ENCODE measurements around the gene TMC8.

DNA sequence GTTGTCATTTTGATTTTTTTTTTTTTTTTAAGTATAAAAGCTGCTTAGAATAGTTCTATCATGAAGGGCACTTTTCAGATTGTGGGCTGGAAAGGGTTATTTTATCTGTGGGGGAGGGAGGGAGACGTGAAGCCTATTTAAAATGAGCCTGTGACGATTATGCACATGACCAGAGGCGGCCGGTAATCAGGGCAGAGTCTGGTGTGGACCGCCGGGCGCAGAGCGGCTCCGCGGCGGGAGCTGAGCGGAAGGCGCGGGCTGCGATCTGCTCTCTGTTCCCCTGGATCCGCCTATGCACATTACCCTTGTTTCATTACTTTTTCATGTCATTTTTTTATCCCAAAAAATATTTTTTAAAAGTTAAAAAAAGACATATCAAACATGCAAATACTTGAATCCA is 25.5 kb upstream of the TMC8 start:
- TF ChIP-seq, protein P1, sequence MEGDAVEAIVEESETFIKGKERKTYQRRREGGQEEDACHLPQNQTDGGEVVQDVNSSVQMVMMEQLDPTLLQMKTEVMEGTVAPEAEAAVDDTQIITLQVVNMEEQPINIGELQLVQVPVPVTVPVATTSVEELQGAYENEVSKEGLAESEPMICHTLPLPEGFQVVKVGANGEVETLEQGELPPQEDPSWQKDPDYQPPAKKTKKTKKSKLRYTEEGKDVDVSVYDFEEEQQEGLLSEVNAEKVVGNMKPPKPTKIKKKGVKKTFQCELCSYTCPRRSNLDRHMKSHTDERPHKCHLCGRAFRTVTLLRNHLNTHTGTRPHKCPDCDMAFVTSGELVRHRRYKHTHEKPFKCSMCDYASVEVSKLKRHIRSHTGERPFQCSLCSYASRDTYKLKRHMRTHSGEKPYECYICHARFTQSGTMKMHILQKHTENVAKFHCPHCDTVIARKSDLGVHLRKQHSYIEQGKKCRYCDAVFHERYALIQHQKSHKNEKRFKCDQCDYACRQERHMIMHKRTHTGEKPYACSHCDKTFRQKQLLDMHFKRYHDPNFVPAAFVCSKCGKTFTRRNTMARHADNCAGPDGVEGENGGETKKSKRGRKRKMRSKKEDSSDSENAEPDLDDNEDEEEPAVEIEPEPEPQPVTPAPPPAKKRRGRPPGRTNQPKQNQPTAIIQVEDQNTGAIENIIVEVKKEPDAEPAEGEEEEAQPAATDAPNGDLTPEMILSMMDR (IDR thresholded peaks at IDR 0.05), result no peak
- no peak for TF ChIP-seq POLR2AphosphoS5 (IDR thresholded peaks at IDR 0.05)
- no peak for TF ChIP-seq EP300 (IDR thresholded peaks at IDR 0.05)

All from esophagus muscularis mucosa (tissue), 4 donors.